Thoracic aorta (tissue), 2 donors: ENCODE data around the gene ADAM33. TPM values are rescaled to one million over a fixed set of nuclear protein-coding genes. Genes with fewer than 3 reads are reported as not detected.
A peak's percentile ranks its signal among the peaks of the same experiment; 100 is the strongest.

Experiments
- ATAC-seq: fragments of 150-250 bp; one replicate; pipeline ENCODE4 v1.8.0; 2017; ENCODE audit warnings: low read depth; ENCODE audit not compliant: insufficient number of reproducible peaks, low FRiP score
- DNase-seq: peaks from one replicate; pipeline ENCODE4 v3.0.0-alpha.2; 2020; ENCODE audit warnings: low spot score
- H3K27ac ChIP-seq, 2 donors: fragments of 200-600 bp; sonication (generic); 1 replicate in 1 of 2; 2 replicates in 1 of 2; pipeline ENCODE4 v1.5.1; 2016; ENCODE audit warnings: mild to moderate bottlenecking in 2 of 2, moderate library complexity in 2 of 2
- H3K27me3 ChIP-seq: fragments of 200-600 bp; sonication (generic); replicated peaks from 2 replicates; pipeline ENCODE4 v1.6.0; 2016; ENCODE audit warnings: mild to moderate bottlenecking; ENCODE audit not compliant: insufficient read depth
- H3K36me3 ChIP-seq: fragments of 200-600 bp; sonication (generic); one replicate; pipeline ENCODE4 v1.5.1; 2016
- H3K4me1 ChIP-seq, 2 donors: fragments of 200-600 bp; sonication (generic); 1 replicate in 1 of 2; 2 replicates in 1 of 2; pipeline versions ENCODE4 v1.5.1 to v1.6.0; 2016; ENCODE audit warnings: low read depth in 2 of 2, mild to moderate bottlenecking in 1 of 2; ENCODE audit not compliant: control insufficient read depth in 1 of 2
- H3K4me3 ChIP-seq: fragments of 200-600 bp; sonication (generic); 2 replicates; pipeline ENCODE4 v1.5.1; 2016; ENCODE audit warnings: mild to moderate bottlenecking
- H3K9me3 ChIP-seq: fragments of 200-600 bp; sonication (generic); 2 replicates; pipeline ENCODE4 v1.5.1; 2016
- CTCF ChIP-seq: fragments of 200-600 bp; sonication (generic); IDR thresholded peaks from one replicate; pipeline ENCODE4 v1.5.1; 2019; ENCODE audit warnings: antibody characterized with exemption
- total RNA-seq, 2 donors: library from RNA; depleted of rRNA; stranded (reverse); fragments of >200 nt; gene quantifications; one replicate each; pipeline versions ENCODE4 v1.1.0 to v1.2.3, GENCODE V29; 2016

ADAM33 gene
- 100 to 1,000 TPM; 113 to 177 TPM for total RNA-seq

- peak within 1 kb of the TSS; percentile 94 to 96 for H3K27ac ChIP-seq
- no peaks in the 10 kb centered on the region for H3K27me3 ChIP-seq
- peaks cover 21 to 51% of the 10 kb centered on the region in 2 donors for H3K4me1 ChIP-seq
- TF ChIP-seq CTCF = no peak
- no peaks in the 10 kb centered on the region for H3K9me3 ChIP-seq
- H3K4me3 ChIP-seq = peak within 1 kb of the TSS; percentile 76
- DNase-seq = no peak
- H3K36me3 ChIP-seq = no peaks in the 10 kb centered on the region
- no peak for ATAC-seq
Observed at GRCh38 chr20:3681931-3682781, at the start of gene ADAM33. TSS of gene ADAM33 (minus strand) at chr20:3682010. CDS start at chr20:3682004, 6 bp downstream.

- TF ChIP-seq CTCF = no peak
- Histone ChIP-seq H3K36me3 (no peaks in the 10 kb centered on the region), H3K27ac (no peak overlapping the region), H3K9me3 (no peaks in the 10 kb centered on the region), H3K27me3 (no peaks in the 10 kb centered on the region), H3K4me3 (no peak overlapping the region), H3K4me1 (no peaks in the 10 kb centered on the region)
- ATAC-seq = no peak
- no peak for DNase-seq
Observed at GRCh38 chr20:3730803-3731672, 49.2 kb upstream of the ADAM33 start.

GRCh38 chr20:3729811-3730540 is 48.2 kb upstream of the ADAM33 start:
- no peak for ATAC-seq
- H3K27ac ChIP-seq = no peak overlapping the region

GRCh38 chr20:3729378-3729777 is 47.6 kb upstream of the ADAM33 start:
- Histone ChIP-seq H3K4me1 (no peaks in the 10 kb centered on the region), H3K36me3 (no peaks in the 10 kb centered on the region), H3K27ac (no peak overlapping the region), H3K9me3 (no peaks in the 10 kb centered on the region), H3K4me3 (no peak overlapping the region), H3K27me3 (no peaks in the 10 kb centered on the region)
- ATAC-seq = no peak
- DNase-seq = no peak
- no peak for TF ChIP-seq CTCF

More at GRCh38 chr20:3729811-3730540, 48.2 kb upstream of the ADAM33 start:
- H3K4me1 ChIP-seq = no peaks in the 10 kb centered on the region
- H3K36me3 ChIP-seq = no peaks in the 10 kb centered on the region
- H3K27me3 ChIP-seq = no peaks in the 10 kb centered on the region
- H3K9me3 ChIP-seq = no peaks in the 10 kb centered on the region
- no peak for DNase-seq
- H3K4me3 ChIP-seq = no peak overlapping the region
- no peak for TF ChIP-seq CTCF
